Measurements from ENCODE around the gene TNFRSF14. TPM values are rescaled to one million over a fixed set of nuclear protein-coding genes. Genes with fewer than 3 reads are reported as not detected.

The TNFRSF14 gene
- total and polyA plus RNA-seq, 9 of the 15 experiments (the other 6 are each of a cell fraction or from before 2014, with no cell fraction given): 0.11 to 2.3 (median 0.68) TPM; not detected in 2

GRCh38 chr1:2602866-2603520 is 46.8 kb downstream of the TNFRSF14 start:
- Histone ChIP-seq H3K79me2 (ENCODE audit: control insufficient read depth, insufficient read depth, low read length) (no peaks in the 10 kb centered on the region), H3K9me3 (replicated peaks; ENCODE audit: control insufficient read depth, insufficient read depth, low read depth, low read length) (no peaks in the 10 kb centered on the region), H3K27me3 (ENCODE audit: control insufficient read depth in 2 of 2, insufficient read depth in 2 of 2, low read length in 2 of 2) (peaks cover 33 to 53% of the 10 kb centered on the region in 2 experiments; a peak in 4 of 5 replicates), H3K9ac (ENCODE audit: insufficient read depth in 1 of 2, low read depth in 2 of 2, low read length in 2 of 2) (no peak overlapping the region), H3K27ac (ENCODE audit: extremely low read depth, low read depth, low read length) (no peak overlapping the region), H3K4me1 (replicated peaks in 1 of 2; ENCODE audit: control insufficient read depth in 2 of 2, insufficient read depth in 2 of 2, low read length in 2 of 2) (peaks cover 0 to 24% of the 10 kb centered on the region in 2 experiments; a peak in 2 of 5 replicates), H2AFZ (ENCODE audit: low read depth, low read length) (no peak overlapping the region), H3K9me1 (ENCODE audit: control insufficient read depth, insufficient read depth, low read length) (no peaks in the 10 kb centered on the region), H4K20me1 (replicated peaks; ENCODE audit: control insufficient read depth, insufficient read depth, low read length) (0 out of 2 replicates have a peak, but pooled peaks cover 9% of the 10 kb centered on the region), H3K4me2 (ENCODE audit: insufficient read depth, low read length) (no peak overlapping the region), H3K4me3 (no peak overlapping the region), H3K36me3 (ENCODE audit: control insufficient read depth, insufficient read depth, low read length) (no peaks in the 10 kb centered on the region)
- in situ Hi-C loops (cut with MboI) (no loop called here), intact Hi-C loops (cut with micrococcal nuclease) (no loop called here)
- BruUV-seq (replicated peaks): no TSS peak
- FAIRE-seq (no peak), DNase-seq (ENCODE audit: extremely low read depth in 1 of 4, low spot score in 3 of 4) (no peak), ATAC-seq (no peak)
- TF ChIP-seq ZFP36 (IDR thresholded peaks at IDR 0.05; ENCODE audit: low read depth, low read length, partially characterized antibody): no peak
- no peak for TF ChIP-seq ZNF507 (tag; conservative IDR thresholded peaks at IDR 0.05)
- TF ChIP-seq ZFP91 (CRISPR knock-in tag; IDR thresholded peaks at IDR 0.05): no peak
- TF ChIP-seq C11orf30 (IDR thresholded peaks at IDR 0.05; ENCODE audit: low read depth): no peak
- no peak for TF ChIP-seq SUPT5H (IDR thresholded peaks at IDR 0.05)
- no peak for TF ChIP-seq ZNF592 (IDR thresholded peaks at IDR 0.05)
- POLR2A ChIA-PET: interaction anchor here (0.6 to 1.3 kb wide), 3 partner anchors 9 to 391 kb away, joined by 3 to 4 read pairs (median 3); no protein-coding TSS in a partner anchor
- CTCF ChIA-PET (ENCODE audit: low intra/inter-chr PET ratio): no interaction called here
- WGBS (ENCODE audit: insufficient coverage, low coverage, missing lambda C conversion rate): 10% methylated on average over 13 of the region's 18 CpGs
